ENCODE data around the gene CCL2. TPM values are rescaled to one million over a fixed set of nuclear protein-coding genes. Genes with fewer than 3 reads are reported as not detected.

CCL2 gene
- polyA plus RNA-seq (2013, experiment 1 of 2): 13.1 TPM
- 13.5 TPM for polyA plus RNA-seq (2013, experiment 2 of 2)

DNA sequence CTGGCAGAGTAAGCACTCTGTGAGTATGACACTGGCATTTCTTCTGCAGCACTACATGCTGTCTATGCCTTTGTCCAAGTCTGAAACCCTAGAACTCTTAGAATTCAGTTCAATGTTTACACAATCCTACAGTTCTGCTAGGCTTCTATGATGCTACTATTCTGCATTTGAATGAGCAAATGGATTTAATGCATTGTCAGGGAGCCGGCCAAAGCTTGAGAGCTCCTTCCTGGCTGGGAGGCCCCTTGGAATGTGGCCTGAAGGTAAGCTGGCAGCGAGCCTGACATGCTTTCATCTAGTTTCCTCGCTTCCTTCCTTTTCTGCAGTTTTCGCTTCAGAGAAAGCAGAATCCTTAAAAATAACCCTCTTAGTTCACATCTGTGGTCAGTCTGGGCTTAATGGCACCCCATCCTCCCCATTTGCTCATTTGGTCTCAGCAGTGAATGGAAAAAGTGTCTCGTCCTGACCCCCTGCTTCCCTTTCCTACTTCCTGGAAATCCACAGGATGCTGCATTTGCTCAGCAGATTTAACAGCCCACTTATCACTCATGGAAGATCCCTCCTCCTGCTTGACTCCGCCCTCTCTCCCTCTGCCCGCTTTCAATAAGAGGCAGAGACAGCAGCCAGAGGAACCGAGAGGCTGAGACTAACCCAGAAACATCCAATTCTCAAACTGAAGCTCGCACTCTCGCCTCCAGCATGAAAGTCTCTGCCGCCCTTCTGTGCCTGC lies at the start of gene CCL2:
Gene CCL2 (plus strand): TSS at position 635 of the 730 bp plus-strand sequence. CDS start 65 bp downstream, at position 700.
- peak within 1 kb of the TSS; percentile 41 for H3K4me2 ChIP-seq (ENCODE audit: insufficient read depth, low read length, poor library complexity, severe bottlenecking)
- H3K4me1 ChIP-seq (ENCODE audit: control insufficient read depth in 2 of 2, insufficient read depth in 1 of 2, low read depth in 1 of 2, low read length in 2 of 2): peaks cover 0 to 17% of the 10 kb centered on the region in 2 donors
- H3K9ac ChIP-seq (ENCODE audit: low read depth, low read length, poor library complexity): no peak within 1 kb of the TSS
- no peaks in the 10 kb centered on the region for H3K36me3 ChIP-seq (replicated peaks in 1 of 2; ENCODE audit: control insufficient read depth in 2 of 2, insufficient read depth in 2 of 2, low read length in 2 of 2)
- no peak within 1 kb of the TSS for H3K4ac ChIP-seq (ENCODE audit: low read length)
- peak within 1 kb of the TSS; percentile 22 to 38 for H3K4me3 ChIP-seq (ENCODE audit: low read length in 2 of 2)
- H2BK15ac ChIP-seq (ENCODE audit: low read length): no peak within 1 kb of the TSS
- H3K14ac ChIP-seq (ENCODE audit: low read length): no peak within 1 kb of the TSS
- H4K91ac ChIP-seq (ENCODE audit: low read depth, low read length, poor library complexity): no peak within 1 kb of the TSS
- DNase-seq (ENCODE audit: low spot score): no peak
- H2BK5ac ChIP-seq (ENCODE audit: low read length): no peak within 1 kb of the TSS
- H2AFZ ChIP-seq (ENCODE audit: low read length): peak within 1 kb of the TSS; percentile 78
- WGBS, 2 donors (ENCODE audit: extremely low coverage in 2 of 2, insufficient read length in 2 of 2, insufficient replicate concordance in 1 of 2): no CpG with 5 or more reads among the region's 11 CpGs
- no peak within 1 kb of the TSS for H2BK12ac ChIP-seq (ENCODE audit: low read length)
- H2AK5ac ChIP-seq (ENCODE audit: low read depth, low read length): no peak within 1 kb of the TSS
- H3K9me3 ChIP-seq (replicated peaks in 1 of 2; ENCODE audit: control insufficient read depth in 2 of 2, insufficient read depth in 1 of 2, low read depth in 1 of 2, low read length in 2 of 2): no peaks in the 10 kb centered on the region
- H3K18ac ChIP-seq (ENCODE audit: low read length): peak within 1 kb of the TSS; percentile 3
- H2BK120ac ChIP-seq (ENCODE audit: low read depth, low read length): no peak within 1 kb of the TSS
- no peaks in the 10 kb centered on the region for H3K79me1 ChIP-seq (ENCODE audit: low read depth, low read length)
- no peak within 1 kb of the TSS for H4K8ac ChIP-seq (ENCODE audit: low read depth, low read length)
- no peaks in the 10 kb centered on the region for H3K27me3 ChIP-seq (ENCODE audit: control insufficient read depth in 3 of 3, insufficient read depth in 3 of 3, low read depth in 1 of 3, low read length in 3 of 3)
- H3K23ac ChIP-seq (ENCODE audit: low read depth, low read length, poor library complexity): no peak within 1 kb of the TSS
- H3K27ac ChIP-seq (replicated peaks; ENCODE audit: low read length): peak within 1 kb of the TSS; percentile 49

DNA sequence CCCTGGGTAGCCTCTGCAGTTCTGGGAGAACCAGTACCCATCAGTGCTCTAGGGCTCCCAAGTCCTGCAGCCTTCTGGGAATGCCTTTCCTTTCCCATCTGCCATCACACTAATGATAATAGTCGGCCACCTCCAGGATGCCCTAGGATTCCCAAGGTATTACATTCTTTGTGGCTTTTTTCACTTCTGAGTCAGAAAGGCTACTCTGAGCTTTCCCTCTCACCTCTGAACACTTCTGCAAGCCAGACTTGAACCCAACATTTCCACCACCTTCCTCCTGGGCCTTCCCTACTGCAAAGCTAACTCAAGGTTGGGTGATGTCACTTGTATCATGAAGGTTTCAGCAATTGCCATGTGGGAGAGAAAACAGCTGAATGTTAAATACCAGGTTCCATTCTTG lies 49.7 kb upstream of the CCL2 start:
- H3K4me3 ChIP-seq (ENCODE audit: low read length in 2 of 2): no peak overlapping the region
- no peak for DNase-seq (ENCODE audit: low spot score)
- H3K27ac ChIP-seq (replicated peaks; ENCODE audit: low read length): no peak overlapping the region
- no peak overlapping the region for H2AK5ac ChIP-seq (ENCODE audit: low read depth, low read length)
- H3K23ac ChIP-seq (ENCODE audit: low read depth, low read length, poor library complexity): no peak overlapping the region
- H3K9ac ChIP-seq (ENCODE audit: low read depth, low read length, poor library complexity): no peak overlapping the region
- H2BK15ac ChIP-seq (ENCODE audit: low read length): no peak overlapping the region
- no peaks in the 10 kb centered on the region for H3K36me3 ChIP-seq (replicated peaks in 1 of 2; ENCODE audit: control insufficient read depth in 2 of 2, insufficient read depth in 2 of 2, low read length in 2 of 2)
- no peaks in the 10 kb centered on the region for H3K9me3 ChIP-seq (replicated peaks in 1 of 2; ENCODE audit: control insufficient read depth in 2 of 2, insufficient read depth in 1 of 2, low read depth in 1 of 2, low read length in 2 of 2)
- no peak overlapping the region for H3K4ac ChIP-seq (ENCODE audit: low read length)
- H3K4me2 ChIP-seq (ENCODE audit: insufficient read depth, low read length, poor library complexity, severe bottlenecking): no peak overlapping the region
- H4K91ac ChIP-seq (ENCODE audit: low read depth, low read length, poor library complexity): no peak overlapping the region
- H3K79me1 ChIP-seq (ENCODE audit: low read depth, low read length): no peaks in the 10 kb centered on the region
- no CpG with 5 or more reads among the region's 1 CpG for WGBS, 2 donors (ENCODE audit: extremely low coverage in 2 of 2, insufficient read length in 2 of 2, insufficient replicate concordance in 1 of 2)
- H2BK5ac ChIP-seq (ENCODE audit: low read length): no peak overlapping the region
- H2BK120ac ChIP-seq (ENCODE audit: low read depth, low read length): no peak overlapping the region
- H4K8ac ChIP-seq (ENCODE audit: low read depth, low read length): no peak overlapping the region
- no peak overlapping the region for H3K14ac ChIP-seq (ENCODE audit: low read length)
- H3K4me1 ChIP-seq (ENCODE audit: control insufficient read depth in 2 of 2, insufficient read depth in 1 of 2, low read depth in 1 of 2, low read length in 2 of 2): no peaks in the 10 kb centered on the region
- no peak overlapping the region for H2AFZ ChIP-seq (ENCODE audit: low read length)
- no peaks in the 10 kb centered on the region for H3K27me3 ChIP-seq (ENCODE audit: control insufficient read depth in 3 of 3, insufficient read depth in 3 of 3, low read depth in 1 of 3, low read length in 3 of 3)
- H3K18ac ChIP-seq (ENCODE audit: low read length): no peak overlapping the region
- no peak overlapping the region for H2BK12ac ChIP-seq (ENCODE audit: low read length)

DNA sequence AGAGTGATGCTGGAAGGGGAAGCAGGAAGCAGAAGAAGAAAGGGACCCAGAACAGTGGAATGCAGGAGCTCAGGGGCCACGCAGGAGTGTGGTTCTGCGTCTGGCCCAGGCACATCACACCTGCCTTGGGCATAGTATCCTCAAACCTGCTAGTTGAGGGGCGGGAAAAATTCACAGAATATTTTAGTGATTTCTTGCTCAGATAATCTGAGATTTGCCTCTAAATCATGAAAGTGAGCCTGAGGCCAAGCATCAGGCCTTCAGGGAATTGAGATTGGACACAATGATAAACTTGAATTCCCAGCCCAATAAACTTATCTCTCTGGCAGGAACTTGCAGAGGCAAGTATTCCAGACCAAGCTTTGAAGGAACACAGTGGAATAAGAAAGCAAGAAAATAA lies 48.5 kb upstream of the CCL2 start:
- no CpG with 5 or more reads among the region's 3 CpGs for WGBS, 2 donors (ENCODE audit: extremely low coverage in 2 of 2, insufficient read length in 2 of 2, insufficient replicate concordance in 1 of 2)
- H4K91ac ChIP-seq (ENCODE audit: low read depth, low read length, poor library complexity): no peak overlapping the region
- no peaks in the 10 kb centered on the region for H3K4me1 ChIP-seq (ENCODE audit: control insufficient read depth in 2 of 2, insufficient read depth in 1 of 2, low read depth in 1 of 2, low read length in 2 of 2)
- H2BK15ac ChIP-seq (ENCODE audit: low read length): no peak overlapping the region
- no peak overlapping the region for H3K9ac ChIP-seq (ENCODE audit: low read depth, low read length, poor library complexity)
- no peak overlapping the region for H3K14ac ChIP-seq (ENCODE audit: low read length)
- no peak overlapping the region for H3K4me3 ChIP-seq (ENCODE audit: low read length in 2 of 2)
- no peak overlapping the region for H2BK5ac ChIP-seq (ENCODE audit: low read length)
- H4K8ac ChIP-seq (ENCODE audit: low read depth, low read length): no peak overlapping the region
- no peak overlapping the region for H3K27ac ChIP-seq (replicated peaks; ENCODE audit: low read length)
- no peak overlapping the region for H3K18ac ChIP-seq (ENCODE audit: low read length)
- H2AK5ac ChIP-seq (ENCODE audit: low read depth, low read length): no peak overlapping the region
- H2BK120ac ChIP-seq (ENCODE audit: low read depth, low read length): no peak overlapping the region
- no peak overlapping the region for H3K4ac ChIP-seq (ENCODE audit: low read length)
- no peaks in the 10 kb centered on the region for H3K79me1 ChIP-seq (ENCODE audit: low read depth, low read length)
- no peak overlapping the region for H2BK12ac ChIP-seq (ENCODE audit: low read length)
- no peaks in the 10 kb centered on the region for H3K36me3 ChIP-seq (replicated peaks in 1 of 2; ENCODE audit: control insufficient read depth in 2 of 2, insufficient read depth in 2 of 2, low read length in 2 of 2)
- H3K23ac ChIP-seq (ENCODE audit: low read depth, low read length, poor library complexity): no peak overlapping the region
- no peaks in the 10 kb centered on the region for H3K27me3 ChIP-seq (ENCODE audit: control insufficient read depth in 3 of 3, insufficient read depth in 3 of 3, low read depth in 1 of 3, low read length in 3 of 3)
- H2AFZ ChIP-seq (ENCODE audit: low read length): no peak overlapping the region
- no peaks in the 10 kb centered on the region for H3K9me3 ChIP-seq (replicated peaks in 1 of 2; ENCODE audit: control insufficient read depth in 2 of 2, insufficient read depth in 1 of 2, low read depth in 1 of 2, low read length in 2 of 2)
- H3K4me2 ChIP-seq (ENCODE audit: insufficient read depth, low read length, poor library complexity, severe bottlenecking): no peak overlapping the region
- no peak for DNase-seq (ENCODE audit: low spot score)

GRCh38 chr17:34207572-34207971 lies 47.5 kb upstream of the CCL2 start:
- H3K4me3 ChIP-seq (ENCODE audit: low read length in 2 of 2): no peak overlapping the region
- H2BK12ac ChIP-seq (ENCODE audit: low read length): no peak overlapping the region
- H3K27me3 ChIP-seq (ENCODE audit: control insufficient read depth in 3 of 3, insufficient read depth in 3 of 3, low read depth in 1 of 3, low read length in 3 of 3): no peaks in the 10 kb centered on the region
- H2BK5ac ChIP-seq (ENCODE audit: low read length): no peak overlapping the region
- no peak overlapping the region for H2AK5ac ChIP-seq (ENCODE audit: low read depth, low read length)
- no peak overlapping the region for H4K91ac ChIP-seq (ENCODE audit: low read depth, low read length, poor library complexity)
- no peak overlapping the region for H3K27ac ChIP-seq (replicated peaks; ENCODE audit: low read length)
- no peak overlapping the region for H2BK15ac ChIP-seq (ENCODE audit: low read length)
- no peak overlapping the region for H3K4ac ChIP-seq (ENCODE audit: low read length)
- no peak overlapping the region for H4K8ac ChIP-seq (ENCODE audit: low read depth, low read length)
- H3K18ac ChIP-seq (ENCODE audit: low read length): no peak overlapping the region
- no peak overlapping the region for H3K23ac ChIP-seq (ENCODE audit: low read depth, low read length, poor library complexity)
- no peak overlapping the region for H3K4me2 ChIP-seq (ENCODE audit: insufficient read depth, low read length, poor library complexity, severe bottlenecking)
- no peak overlapping the region for H2AFZ ChIP-seq (ENCODE audit: low read length)
- WGBS, 2 donors (ENCODE audit: extremely low coverage in 2 of 2, insufficient read length in 2 of 2, insufficient replicate concordance in 1 of 2): no CpG with 5 or more reads among the region's 2 CpGs
- H3K9ac ChIP-seq (ENCODE audit: low read depth, low read length, poor library complexity): no peak overlapping the region
- no peaks in the 10 kb centered on the region for H3K9me3 ChIP-seq (replicated peaks in 1 of 2; ENCODE audit: control insufficient read depth in 2 of 2, insufficient read depth in 1 of 2, low read depth in 1 of 2, low read length in 2 of 2)
- no peaks in the 10 kb centered on the region for H3K4me1 ChIP-seq (ENCODE audit: control insufficient read depth in 2 of 2, insufficient read depth in 1 of 2, low read depth in 1 of 2, low read length in 2 of 2)
- H3K14ac ChIP-seq (ENCODE audit: low read length): no peak overlapping the region
- no peaks in the 10 kb centered on the region for H3K79me1 ChIP-seq (ENCODE audit: low read depth, low read length)
- DNase-seq (ENCODE audit: low spot score): no peak
- H3K36me3 ChIP-seq (replicated peaks in 1 of 2; ENCODE audit: control insufficient read depth in 2 of 2, insufficient read depth in 2 of 2, low read length in 2 of 2): no peaks in the 10 kb centered on the region
- H2BK120ac ChIP-seq (ENCODE audit: low read depth, low read length): no peak overlapping the region

Data from neuronal stem cell (in vitro differentiated cells).